HG02798 (cell line): ENCODE measurements around the gene TEX10.
"Not testable (repeated sequence)": the region's sequence is repeated elsewhere in the genome, so short reads cannot be mapped to it uniquely, and the experiment has no call there.

Experiments
- ATAC-seq: cut with Tn5 transposase; IDR thresholded peaks from one replicate; pipeline ENCODE4 v1.9.1; 2021; ENCODE audit warnings: mild to moderate bottlenecking; ENCODE audit not compliant: unreplicated experiment, poor library complexity

Gene TEX10

GRCh38 chr9:100351508-100351907 lies 1.2 kb downstream of the TEX10 start:
- ATAC-seq: no peak

- no peak for ATAC-seq
These were observed 2.6 kb downstream of the TEX10 start for GRCh38 chr9:100350188-100350587.

GRCh38 chr9:100346836-100347235 lies 5.9 kb downstream of the TEX10 start:
- no peak for ATAC-seq

- no peak for ATAC-seq
These were observed 10.9 kb downstream of the TEX10 start for GRCh38 chr9:100341889-100342288.

- no peak for ATAC-seq
These were observed 12.5 kb downstream of the TEX10 start for GRCh38 chr9:100340224-100340623.

GRCh38 chr9:100338736-100339135 lies 14.0 kb downstream of the TEX10 start:
- not testable (repeated sequence) for ATAC-seq

- no peak for ATAC-seq
These were observed 28.0 kb downstream of the TEX10 start for GRCh38 chr9:100324594-100325200.

- ATAC-seq: peak; percentile 31
These were observed 29.7 kb downstream of the TEX10 start for GRCh38 chr9:100322954-100323536.

- ATAC-seq: no peak
These were observed 35.0 kb downstream of the TEX10 start for GRCh38 chr9:100317706-100318105.

- ATAC-seq: no peak
These were observed 37.2 kb downstream of the TEX10 start for GRCh38 chr9:100315561-100315960.

GRCh38 chr9:100309992-100310391 lies 42.8 kb downstream of the TEX10 start:
- ATAC-seq: no peak

GRCh38 chr9:100308965-100309564 lies 43.7 kb downstream of the TEX10 start:
- no peak for ATAC-seq

GRCh38 chr9:100307080-100307479 lies 45.7 kb downstream of the TEX10 start:
- no peak for ATAC-seq

GRCh38 chr9:100306283-100306682 lies 46.5 kb downstream of the TEX10 start:
- ATAC-seq: no peak

GRCh38 chr9:100303747-100304146 lies 49.0 kb downstream of the TEX10 start:
- ATAC-seq: no peak

- ATAC-seq: no peak
These were observed 54.4 kb downstream of the TEX10 start for GRCh38 chr9:100298378-100298777.

- ATAC-seq: no peak
These were observed 56.3 kb downstream of the TEX10 start for GRCh38 chr9:100296407-100296806.

- no peak for ATAC-seq
These were observed 57.5 kb downstream of the TEX10 start for GRCh38 chr9:100295240-100295639.

- ATAC-seq: no peak
These were observed 57.9 kb downstream of the TEX10 start for GRCh38 chr9:100294806-100295205.

- ATAC-seq: no peak
These were observed 58.4 kb downstream of the TEX10 start for GRCh38 chr9:100294341-100294740.

- no peak for ATAC-seq
These were observed 60.3 kb downstream of the TEX10 start for GRCh38 chr9:100292414-100292813.

GRCh38 chr9:100290714-100291113 lies 62.0 kb downstream of the TEX10 start:
- no peak for ATAC-seq
